ENCODE data around the gene GET3.

DNA sequence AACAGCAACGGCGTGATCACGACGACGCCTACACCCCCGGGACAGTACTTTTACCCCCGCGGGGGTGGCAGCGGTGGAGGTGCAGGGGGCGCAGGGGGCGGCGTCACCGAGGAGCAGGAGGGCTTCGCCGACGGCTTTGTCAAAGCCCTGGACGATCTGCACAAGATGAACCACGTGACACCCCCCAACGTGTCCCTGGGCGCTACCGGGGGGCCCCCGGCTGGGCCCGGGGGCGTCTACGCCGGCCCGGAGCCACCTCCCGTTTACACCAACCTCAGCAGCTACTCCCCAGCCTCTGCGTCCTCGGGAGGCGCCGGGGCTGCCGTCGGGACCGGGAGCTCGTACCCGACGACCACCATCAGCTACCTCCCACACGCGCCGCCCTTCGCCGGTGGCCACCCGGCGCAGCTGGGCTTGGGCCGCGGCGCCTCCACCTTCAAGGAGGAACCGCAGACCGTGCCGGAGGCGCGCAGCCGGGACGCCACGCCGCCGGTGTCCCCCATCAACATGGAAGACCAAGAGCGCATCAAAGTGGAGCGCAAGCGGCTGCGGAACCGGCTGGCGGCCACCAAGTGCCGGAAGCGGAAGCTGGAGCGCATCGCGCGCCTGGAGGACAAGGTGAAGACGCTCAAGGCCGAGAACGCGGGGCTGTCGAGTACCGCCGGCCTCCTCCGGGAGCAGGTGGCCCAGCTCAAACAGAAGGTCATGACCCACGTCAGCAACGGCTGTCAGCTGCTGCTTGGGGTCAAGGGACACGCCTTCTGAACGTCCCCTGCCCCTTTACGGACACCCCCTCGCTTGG is 55.0 kb downstream of the GET3 start:
- TF ChIP-seq, protein P1, sequence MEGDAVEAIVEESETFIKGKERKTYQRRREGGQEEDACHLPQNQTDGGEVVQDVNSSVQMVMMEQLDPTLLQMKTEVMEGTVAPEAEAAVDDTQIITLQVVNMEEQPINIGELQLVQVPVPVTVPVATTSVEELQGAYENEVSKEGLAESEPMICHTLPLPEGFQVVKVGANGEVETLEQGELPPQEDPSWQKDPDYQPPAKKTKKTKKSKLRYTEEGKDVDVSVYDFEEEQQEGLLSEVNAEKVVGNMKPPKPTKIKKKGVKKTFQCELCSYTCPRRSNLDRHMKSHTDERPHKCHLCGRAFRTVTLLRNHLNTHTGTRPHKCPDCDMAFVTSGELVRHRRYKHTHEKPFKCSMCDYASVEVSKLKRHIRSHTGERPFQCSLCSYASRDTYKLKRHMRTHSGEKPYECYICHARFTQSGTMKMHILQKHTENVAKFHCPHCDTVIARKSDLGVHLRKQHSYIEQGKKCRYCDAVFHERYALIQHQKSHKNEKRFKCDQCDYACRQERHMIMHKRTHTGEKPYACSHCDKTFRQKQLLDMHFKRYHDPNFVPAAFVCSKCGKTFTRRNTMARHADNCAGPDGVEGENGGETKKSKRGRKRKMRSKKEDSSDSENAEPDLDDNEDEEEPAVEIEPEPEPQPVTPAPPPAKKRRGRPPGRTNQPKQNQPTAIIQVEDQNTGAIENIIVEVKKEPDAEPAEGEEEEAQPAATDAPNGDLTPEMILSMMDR (IDR thresholded peaks at IDR 0.05): no peak
- TF ChIP-seq POLR2A (IDR thresholded peaks at IDR 0.05): no peak
